ENCODE measurements around the gene DPT.

DPT gene

DNA sequence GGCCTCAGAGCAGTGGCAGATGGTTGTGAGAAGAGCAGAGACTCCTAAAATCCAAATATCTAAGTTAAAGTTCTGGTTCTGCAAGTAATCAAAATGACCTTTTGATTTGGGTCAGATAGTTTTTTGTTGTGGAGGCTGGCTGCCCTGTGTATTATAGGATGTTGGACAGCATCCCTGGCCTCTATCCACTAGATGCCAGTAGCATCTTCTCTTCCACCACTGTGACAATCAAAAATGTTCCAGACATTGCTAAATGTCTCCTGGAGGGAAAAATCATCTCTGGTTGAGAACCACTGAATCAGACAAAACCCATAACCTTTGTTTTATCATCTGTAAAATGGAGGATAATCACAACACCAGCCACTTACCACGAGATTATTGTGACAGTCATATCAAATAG is 5.9 kb upstream of the DPT start:
- no peak for DNase-seq

DNA sequence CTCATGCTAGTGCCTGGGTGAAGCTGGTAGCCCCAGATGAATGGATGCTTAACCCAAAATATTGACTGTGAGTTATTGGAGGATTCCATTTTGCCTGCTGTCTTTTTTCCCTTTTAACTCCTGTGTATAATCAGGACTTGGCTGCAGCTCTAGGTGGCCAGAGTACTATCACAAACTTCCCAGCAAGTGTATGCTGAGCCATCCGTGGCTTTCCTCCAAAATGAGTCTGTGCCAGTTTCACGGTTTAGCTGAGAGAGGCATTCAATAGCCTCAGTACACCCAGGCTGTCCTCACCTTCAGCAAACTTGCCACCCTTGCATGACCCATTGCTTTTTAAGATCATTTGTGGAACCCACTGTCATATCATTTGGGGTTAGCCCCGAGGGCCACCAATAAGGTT is 5.3 kb upstream of the DPT start:
- no peak for DNase-seq

DNA sequence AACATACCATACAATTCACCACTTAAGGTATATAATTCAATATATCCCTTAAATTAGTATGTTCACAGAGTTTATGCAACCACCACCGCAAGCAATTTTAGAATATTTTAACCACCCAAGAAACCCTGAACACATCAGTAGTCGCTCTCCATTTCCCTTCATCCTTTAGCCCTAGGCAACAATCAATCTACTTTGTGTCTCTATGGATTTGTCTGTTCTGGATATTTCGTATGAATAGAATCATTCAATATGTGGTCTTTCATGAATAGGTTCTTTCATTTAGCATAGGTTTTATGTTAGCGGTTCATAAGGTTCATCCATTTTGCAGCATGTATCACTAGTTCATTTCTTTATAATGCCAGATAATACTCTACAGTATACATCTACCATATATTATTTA is 4.2 kb upstream of the DPT start:
- DNase-seq: no peak

DNA sequence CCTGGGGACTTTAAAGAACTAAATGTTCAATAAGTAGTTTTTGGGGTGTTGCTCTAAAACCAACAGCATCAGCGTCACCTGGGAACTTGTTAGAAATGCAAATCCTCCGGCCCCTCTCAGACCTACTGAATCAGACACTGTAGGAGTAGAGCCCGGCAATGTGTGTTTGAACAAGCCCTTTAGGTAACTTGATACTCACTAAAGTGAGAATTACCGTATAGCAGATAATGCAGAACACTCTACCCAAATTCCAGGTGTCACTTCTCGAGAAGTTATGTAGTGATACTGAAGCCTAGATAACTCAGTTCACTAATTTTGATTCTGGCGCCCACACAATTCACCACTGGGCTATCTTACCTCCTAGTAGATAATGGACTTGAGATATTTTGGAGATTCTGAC is 3.7 kb upstream of the DPT start:
- DNase-seq: no peak

DNA sequence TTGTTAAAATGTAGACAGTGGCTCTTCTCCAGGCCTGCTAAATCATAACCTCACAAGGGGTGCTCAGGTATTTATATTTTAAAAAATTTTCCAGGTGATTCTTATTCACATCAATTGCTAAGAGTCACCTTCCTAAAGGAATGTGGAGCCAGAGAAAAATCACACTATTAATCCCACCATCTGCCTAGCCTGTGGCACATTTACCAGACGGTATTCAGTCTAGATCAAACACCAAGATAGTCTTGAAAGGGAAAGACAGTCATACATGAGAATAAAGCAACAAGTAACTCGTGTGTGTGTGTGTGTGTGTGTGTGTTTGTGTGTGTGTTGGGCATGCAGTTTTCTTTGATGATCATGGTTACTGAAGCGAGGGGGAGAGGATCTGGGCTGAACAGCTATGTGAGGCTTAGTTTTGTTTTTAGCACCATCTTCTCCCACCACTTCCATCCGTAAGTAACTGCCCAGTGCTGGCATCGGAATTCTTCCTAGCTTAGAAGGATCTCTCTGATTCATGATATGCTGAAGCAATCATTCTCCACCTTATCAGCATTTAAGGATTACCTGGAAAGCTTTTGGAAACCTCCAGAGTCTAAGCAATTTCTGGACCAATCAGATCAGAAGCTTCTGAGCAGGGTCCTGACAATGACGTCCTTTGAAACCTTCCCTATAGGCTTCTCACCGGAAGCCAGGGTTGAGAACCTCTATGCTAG is 2.4 kb upstream of the DPT start:
- no peak for DNase-seq

DNA sequence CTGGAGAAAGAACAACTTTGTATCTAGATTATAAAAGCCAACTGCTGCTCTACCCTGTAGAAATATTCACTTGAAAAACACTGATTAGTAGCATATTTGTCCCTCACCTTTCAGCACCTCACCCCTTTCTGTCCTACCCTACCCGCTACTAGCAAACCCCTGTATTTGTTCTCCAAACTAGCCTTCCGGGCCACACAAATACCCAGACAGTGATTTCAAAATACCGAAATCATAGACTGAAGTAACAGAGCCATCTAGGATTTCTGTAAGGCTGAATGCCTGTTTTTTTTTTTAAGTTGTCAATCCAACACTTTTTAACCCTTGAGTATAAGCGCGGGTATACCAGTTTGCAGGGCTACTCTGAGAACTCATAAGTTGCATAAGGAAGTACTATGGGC is 398 bp upstream of the DPT start:
- DNase-seq: no peak

DNA sequence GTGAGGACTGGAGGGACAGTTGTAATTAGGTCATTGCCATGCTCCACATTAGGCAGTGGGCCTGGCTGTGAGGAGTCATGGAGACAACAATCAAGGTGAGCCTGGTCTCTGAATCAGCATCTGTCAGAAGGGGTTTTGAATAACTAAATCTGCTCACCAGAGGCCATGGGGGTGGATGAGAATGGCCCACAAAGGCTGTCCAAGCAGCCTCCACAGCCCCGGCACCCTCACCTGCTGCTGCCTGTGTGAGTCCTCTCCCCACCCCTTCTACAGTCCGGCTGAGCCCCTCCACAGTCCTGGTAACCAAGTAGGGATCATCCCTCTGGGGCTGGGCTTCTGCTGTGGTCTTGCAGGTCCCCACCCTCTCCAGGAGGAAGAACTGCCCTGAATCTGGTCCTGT is 2.3 kb downstream of the DPT start:
- DNase-seq: no peak

DNA sequence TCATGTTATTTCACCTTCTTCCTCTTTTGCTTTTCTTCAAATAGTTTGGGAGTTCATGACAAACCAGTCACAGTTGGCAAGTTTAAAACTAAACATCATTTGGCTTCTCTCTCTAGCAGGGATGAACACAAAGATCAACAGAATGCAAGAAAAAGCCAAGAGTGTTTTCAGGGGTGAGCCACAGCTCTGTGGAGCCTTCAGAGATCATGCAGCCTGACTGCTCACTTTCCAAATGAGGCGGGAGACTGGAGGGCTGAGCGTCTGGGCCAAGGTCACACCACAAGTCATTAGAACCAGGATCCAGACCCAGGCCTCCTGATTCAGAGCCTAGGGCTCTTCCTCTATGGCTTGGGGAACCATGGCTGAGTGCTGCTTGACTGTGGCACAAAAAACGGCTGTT is 2.7 kb downstream of the DPT start:
- no peak for DNase-seq

DNA sequence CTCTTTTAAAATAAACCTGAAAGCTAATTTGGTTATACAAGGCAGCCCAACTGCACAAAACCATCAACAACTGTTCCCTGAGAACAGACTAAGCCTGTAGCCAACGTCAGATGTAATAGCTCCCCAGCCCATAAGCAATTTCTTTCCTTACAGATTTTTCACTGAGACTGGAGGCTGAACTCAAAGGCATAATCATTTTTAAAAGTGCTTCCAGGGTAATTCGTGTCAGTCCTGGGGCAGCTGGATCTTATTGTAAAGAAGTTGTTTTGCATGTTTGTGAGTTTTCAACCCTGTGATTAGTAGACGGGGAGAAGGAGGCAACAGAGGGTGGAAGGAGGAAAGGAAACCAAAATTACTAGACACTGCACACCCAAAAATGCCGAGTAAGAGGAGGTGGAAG is 3.2 kb downstream of the DPT start:
- DNase-seq: no peak

DNA sequence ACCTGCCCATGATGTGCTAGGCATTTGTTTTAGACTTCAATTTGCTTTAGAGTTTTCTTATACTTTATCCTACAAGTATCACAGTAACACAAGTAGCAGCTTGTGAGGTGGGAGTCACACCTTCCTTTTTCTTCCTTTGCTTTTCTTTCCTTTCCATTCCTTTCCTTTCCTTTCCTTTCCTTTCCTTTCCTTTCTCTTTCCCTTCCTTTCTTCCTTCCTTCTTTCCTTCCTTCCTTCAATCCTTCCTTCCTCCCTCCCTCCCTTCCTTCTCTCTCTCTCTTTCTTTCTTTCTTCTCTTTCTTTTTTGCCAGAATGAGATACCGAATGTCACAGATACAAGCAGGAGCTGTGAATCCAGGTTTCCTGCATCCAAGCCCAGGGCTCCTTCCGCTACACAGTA is 3.9 kb downstream of the DPT start:
- no peak for DNase-seq

DNA sequence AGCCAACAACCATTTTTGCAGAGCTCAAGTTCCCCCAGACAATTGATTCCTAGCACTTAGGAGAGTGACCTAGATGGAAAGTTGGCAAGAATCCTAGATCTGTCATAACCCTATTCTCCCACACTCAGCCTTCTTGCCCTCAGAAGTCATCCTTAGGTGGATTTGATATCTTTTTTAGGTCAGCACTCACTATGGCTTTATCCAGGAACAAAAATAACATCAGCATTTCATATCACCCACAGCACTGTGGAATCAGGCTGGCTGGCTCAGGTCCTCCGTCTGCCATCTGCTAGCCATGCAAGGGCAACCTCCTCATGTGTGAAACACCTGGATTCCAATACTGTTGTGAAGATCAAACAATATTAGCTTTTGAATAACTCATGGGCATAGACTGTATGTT is 6.0 kb downstream of the DPT start:
- DNase-seq: no peak

DNA sequence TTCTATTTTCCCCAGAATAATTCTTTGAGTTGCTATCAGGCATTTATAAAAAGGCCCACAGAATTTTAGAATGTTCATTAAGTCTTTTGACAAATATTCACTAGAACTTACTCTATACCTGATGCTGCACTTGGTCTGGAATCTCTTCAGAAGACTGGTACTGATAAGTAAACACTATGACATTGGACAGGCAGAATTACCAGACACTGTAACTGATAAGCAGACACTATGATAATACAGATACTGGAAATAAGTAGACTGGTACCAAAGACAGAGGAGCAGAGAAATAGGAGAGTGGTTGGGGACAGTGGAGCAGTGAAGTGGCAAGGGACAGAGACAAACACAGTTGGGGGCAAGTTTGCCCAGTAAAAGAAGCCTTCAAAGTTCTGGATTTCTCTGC is 8.2 kb downstream of the DPT start:
- no peak for DNase-seq

DNA sequence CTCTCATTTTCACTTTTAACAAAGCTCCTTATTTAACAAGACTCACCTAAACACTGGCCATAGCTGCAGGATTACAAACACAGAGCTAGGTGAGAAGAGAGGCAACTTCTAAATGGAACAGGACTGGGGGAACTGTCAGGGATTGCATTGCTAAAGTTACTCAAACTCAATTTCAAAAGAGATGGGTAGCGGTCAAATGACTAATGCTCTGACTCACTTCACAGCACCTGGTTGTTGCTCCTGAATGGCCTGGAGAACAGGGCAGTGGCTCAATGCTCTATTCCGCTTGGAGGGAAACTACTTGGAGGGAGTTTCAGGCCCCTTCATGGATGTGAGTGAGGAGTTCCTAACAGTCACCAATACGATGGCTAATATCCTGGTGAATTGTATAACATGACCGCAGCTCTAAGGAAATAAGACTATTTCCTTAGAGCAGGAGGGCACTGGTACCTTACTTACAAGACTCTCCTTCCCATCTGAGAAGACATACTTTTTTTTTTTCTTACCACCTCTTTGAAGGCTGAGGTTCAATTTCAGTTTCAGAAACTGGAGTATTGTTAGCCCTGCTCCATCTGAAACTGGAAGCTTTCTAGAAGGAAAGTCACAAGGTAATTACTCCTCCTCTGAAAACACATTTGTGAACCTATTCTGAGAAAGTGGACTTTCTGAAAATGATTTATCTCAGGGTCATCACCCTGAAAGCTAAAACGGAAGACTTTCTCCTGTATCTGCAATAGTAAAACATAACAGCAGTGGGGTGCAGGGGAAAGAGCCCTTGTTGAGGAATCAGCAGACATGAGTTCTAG is 9.5 kb downstream of the DPT start:
- DNase-seq: no peak

DNA sequence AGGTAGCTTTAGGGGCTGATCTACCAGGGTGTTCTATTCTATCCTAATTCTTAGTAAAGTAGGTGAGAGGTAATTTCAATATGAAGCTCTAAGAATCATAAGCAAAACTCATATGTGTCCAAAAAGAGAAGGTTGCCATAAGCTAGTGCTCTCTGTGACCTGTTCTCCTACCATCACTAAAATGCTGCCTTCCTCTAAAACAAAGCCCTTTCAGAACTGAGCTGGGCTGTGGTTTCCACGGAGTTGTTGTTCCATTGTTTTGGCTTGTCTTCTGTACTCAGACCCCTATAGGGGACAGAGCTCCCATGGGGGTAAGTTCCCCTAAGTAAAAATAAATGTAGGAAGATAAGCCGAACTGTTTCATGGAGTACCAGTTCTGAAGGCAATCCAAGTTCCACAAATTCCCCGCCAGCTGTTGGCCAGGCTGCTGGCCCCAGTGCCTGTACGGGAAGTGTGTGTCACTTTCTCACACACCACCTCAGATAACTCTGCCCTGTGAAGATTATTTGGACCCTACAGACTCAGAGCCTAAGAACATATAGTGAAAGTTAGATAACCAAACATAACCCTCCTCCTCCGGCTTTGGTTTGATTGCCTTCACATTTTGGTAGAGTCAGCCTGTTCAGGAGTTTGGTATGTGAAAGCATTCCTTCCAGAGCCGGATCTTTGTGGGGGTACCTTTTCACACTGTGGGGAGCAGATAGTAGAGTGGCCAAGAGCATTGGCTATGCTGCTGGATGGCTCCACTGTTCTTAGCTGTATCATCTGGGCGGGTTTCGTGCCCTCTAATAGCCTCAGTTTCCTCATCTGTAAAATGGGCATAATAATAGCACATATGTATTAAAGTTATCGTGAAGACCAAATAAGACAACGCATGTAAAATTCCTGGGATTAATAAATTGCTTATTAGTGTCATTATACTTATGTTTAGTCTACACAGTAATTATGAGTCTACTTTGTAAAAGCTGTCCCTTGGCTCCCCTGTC is 10.8 kb downstream of the DPT start:
- DNase-seq: no peak

DNA sequence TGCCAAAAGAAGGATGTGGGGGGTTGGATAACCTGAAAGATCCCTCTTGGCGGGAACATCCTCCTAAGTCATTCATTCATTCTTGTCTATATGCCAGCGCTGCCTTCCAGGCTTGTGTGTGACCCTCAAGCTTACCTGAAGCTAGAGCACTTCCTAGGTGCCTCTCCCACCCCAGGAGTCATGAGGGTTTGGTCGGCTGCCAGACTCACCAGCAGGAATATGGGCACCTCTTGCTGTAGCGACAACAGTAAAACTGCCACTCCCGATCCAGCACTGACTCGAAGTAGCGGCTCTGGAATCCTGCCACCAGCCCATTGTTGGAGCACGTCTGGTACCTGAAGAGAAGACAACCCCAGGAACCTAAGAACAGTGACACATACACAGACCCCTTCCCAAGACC is 15.0 kb downstream of the DPT start:
- no peak for DNase-seq

DNA sequence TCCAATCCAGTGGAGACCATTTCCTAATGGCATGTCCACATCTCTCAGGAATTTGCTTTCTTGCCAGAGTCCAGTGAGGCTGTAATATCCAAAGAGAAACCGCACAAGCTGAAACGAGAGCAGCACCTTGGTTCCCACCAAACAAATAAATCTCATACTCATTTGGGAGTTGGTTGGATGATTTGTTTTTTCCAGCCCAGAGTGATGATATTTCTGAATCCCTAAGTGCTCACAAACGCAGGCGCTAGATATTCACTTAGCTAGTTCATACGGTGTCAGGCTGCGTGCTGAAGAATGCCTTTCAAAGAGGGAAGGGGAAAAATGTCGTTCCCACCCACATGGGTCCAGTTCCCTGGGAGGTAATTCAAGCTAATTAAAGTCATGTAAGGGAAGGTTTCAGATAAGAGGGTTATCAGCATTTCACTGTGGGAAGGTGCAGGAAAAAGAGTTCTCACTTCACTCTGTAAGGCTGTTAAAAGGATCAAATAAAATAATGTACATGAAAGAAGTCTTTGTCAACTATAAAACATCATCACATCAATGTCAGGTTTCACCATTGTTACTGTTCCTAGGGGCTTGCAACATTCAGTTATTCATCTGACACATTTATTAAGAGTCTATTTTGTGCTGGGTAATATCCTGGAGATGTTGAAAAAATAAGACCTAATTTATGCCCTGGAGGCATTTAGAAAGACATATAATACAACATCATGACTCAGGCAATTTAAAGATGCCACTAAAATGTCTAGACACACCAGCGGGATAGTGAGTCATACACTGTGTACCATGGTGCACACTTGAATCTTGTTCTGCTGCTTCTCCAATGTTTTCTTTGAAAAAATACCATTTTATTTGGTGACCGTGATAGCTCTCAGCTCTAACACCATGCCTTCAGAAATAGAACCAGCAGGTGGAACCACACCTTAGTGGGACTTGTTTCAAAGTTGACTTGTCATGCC is 19.3 kb downstream of the DPT start:
- DNase-seq: no peak

DNA sequence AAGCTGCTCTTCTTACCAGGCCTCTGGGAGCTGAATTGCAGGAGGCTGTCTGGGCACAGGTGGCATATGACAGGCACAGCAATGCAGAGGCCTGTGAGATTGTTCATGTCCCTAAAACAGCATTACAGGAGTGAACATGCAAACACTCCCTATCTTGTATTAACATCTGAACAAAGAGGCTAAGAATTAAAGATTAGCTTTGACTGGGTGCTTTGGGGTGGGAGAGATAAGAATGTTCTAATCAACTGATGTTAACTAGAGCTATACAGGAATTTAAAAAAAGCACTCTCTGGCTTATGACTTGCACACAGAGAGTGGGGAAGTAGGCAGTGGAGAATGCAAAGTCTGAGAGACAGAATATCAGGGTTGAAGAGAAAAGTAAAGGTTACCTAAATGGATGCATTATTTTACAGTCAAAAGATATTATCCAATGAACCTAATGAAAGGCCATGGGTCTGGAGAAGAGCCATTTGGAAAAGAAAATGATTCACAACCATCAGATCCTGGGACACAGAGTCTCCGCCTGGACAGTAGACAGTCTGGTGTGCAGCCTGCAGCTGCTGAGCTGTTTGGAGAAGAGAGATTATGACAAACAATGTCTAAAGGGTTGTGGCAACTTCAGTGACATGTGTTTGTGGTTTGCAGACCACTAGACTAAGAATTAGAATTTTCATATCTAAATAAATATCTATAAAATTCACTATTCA is 20.2 kb downstream of the DPT start:
- DNase-seq: no peak

DNA sequence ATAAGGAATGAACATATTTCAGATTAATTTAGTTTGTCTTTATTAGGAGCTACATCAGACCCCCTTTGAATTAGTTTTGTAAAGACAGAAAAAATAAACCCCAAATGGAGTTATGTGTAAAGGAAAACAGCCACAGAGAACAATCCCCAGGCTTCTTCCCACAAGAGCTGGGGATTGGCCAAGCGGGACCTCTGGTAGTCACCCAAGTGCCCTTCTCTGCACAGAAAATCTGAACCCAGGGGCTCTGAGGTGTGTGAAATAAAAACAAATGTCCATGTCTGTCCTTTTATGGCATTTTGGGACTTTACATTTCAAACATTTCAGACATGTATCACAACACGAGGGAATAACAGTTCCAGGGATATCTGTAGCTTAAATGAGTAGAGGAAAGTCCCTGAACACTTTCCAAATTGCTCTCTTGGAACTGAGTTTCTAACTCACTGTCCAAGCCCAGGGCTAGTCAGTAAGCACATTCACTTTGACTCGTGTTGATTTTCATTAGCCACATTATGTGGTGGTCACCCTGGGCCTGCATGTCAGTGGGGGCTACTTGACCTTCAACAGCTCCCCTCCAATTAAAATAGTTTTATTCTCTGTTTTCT is 22.5 kb downstream of the DPT start:
- no peak for DNase-seq

DNA sequence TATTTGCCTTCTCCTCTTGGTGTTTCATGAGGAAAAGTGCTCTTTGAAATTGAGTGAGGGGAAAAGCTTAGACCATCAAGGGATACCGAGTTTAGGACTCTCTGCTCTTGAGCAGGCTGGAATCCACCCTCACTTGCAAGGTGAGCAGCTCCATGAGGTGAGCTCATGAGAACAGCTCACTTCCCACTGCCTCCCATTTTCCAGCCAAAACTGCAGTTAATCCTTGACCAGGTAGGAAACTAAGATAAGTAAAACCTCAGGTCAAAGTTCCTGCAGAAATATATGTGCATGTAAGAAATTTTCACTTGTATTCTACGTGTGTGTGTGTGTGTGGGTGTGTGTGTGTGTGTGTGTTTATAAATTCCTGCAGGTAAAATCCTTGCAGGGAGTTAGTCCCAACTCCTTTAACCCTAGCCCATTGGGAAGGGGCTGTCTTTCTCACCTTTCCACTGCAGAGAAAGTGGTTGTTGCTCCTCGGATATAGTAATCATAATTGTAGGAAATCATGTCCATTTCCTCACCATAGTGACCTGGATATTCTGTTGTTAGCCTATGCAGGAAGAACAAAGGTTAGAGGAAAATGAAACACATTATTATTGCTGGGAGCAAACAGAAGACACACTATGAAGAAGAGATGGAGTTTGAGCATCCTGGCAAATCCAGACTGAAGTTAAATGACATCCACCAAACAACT is 28.3 kb downstream of the DPT start:
- no peak for DNase-seq

DNA sequence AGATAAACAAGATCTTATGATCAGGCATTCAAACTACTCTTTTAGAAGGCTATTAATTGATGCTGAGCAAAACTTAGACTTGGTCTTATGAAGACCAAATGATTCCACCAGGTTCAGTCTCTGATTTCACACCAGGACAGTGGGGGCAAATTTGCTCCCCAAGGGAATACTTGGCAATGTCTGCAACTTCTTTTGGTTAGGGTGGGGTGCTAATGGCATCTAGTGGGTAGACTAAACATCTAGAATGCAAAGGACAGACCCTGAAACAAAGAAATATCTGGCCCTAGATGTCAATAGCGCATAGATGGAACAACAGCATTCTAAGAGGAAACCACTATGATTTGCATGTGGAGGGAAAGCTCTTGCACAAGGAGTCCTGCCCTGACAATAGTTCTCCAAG is 30.6 kb downstream of the DPT start:
- no peak for DNase-seq
